ENCODE measurements around the gene ARHGAP45.
A peak's percentile ranks its signal among the peaks of the same experiment; 100 is the strongest.

Gene ARHGAP45

GRCh38 chr19:1054102-1055027, 12.6 kb upstream of the ARHGAP45 start:
- no peak for DNase-seq

- no peak for DNase-seq
These were observed 11.9 kb upstream of the ARHGAP45 start for GRCh38 chr19:1055028-1055425.

- DNase-seq: no peak
These were observed 10.9 kb upstream of the ARHGAP45 start for GRCh38 chr19:1055886-1056620.

GRCh38 chr19:1057176-1057855, 9.7 kb upstream of the ARHGAP45 start:
- DNase-seq: peak; percentile 49

GRCh38 chr19:1058112-1058511, 8.9 kb upstream of the ARHGAP45 start:
- no peak for DNase-seq

- DNase-seq: no peak
These were observed 6.3 kb upstream of the ARHGAP45 start for GRCh38 chr19:1060689-1061088.

GRCh38 chr19:1061987-1062386, 5.0 kb upstream of the ARHGAP45 start:
- no peak for DNase-seq

- no peak for DNase-seq
These were observed 4.5 kb upstream of the ARHGAP45 start for GRCh38 chr19:1062387-1063029.

GRCh38 chr19:1063030-1063908, 3.7 kb upstream of the ARHGAP45 start:
- DNase-seq: no peak

- no peak for DNase-seq
These were observed 2.9 kb upstream of the ARHGAP45 start for GRCh38 chr19:1063909-1064660.

- DNase-seq: peak; percentile 19
These were observed 2.0 kb upstream of the ARHGAP45 start for GRCh38 chr19:1064661-1065605.

GRCh38 chr19:1065606-1066109, 1.3 kb upstream of the ARHGAP45 start:
- DNase-seq: no peak

GRCh38 chr19:1066251-1066747, 668 bp upstream of the ARHGAP45 start:
- DNase-seq: no peak

GRCh38 chr19:1067341-1067957, 482 bp downstream of the ARHGAP45 start:
- DNase-seq: peak; percentile 47

- DNase-seq: no peak
These were observed 1.3 kb downstream of the ARHGAP45 start for GRCh38 chr19:1068009-1069001.

- DNase-seq: peak; percentile 86
These were observed 2.2 kb downstream of the ARHGAP45 start for GRCh38 chr19:1069009-1069779.

GRCh38 chr19:1070576-1070930, 3.6 kb downstream of the ARHGAP45 start:
- no peak for DNase-seq
